Stimulated activated CD4-positive, alpha-beta T cell treated with anti-CD3 and anti-CD28 coated beads, Interleukin-15, amount 100 ng/mL, for 48 hours (primary cell): ENCODE measurements around the gene ALKBH1.
"Not testable (repeated sequence)": the region's sequence is repeated elsewhere in the genome, so short reads cannot be mapped to it uniquely, and the experiment has no call there.

Source experiments
- DNase-seq, 2 donors: peaks; one replicate each; pipeline ENCODE4 v3.0.0-alpha.2; 2020; ENCODE audit warnings: low read depth in 2 of 2

The ALKBH1 gene, protein sequence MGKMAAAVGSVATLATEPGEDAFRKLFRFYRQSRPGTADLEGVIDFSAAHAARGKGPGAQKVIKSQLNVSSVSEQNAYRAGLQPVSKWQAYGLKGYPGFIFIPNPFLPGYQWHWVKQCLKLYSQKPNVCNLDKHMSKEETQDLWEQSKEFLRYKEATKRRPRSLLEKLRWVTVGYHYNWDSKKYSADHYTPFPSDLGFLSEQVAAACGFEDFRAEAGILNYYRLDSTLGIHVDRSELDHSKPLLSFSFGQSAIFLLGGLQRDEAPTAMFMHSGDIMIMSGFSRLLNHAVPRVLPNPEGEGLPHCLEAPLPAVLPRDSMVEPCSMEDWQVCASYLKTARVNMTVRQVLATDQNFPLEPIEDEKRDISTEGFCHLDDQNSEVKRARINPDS

DNA sequence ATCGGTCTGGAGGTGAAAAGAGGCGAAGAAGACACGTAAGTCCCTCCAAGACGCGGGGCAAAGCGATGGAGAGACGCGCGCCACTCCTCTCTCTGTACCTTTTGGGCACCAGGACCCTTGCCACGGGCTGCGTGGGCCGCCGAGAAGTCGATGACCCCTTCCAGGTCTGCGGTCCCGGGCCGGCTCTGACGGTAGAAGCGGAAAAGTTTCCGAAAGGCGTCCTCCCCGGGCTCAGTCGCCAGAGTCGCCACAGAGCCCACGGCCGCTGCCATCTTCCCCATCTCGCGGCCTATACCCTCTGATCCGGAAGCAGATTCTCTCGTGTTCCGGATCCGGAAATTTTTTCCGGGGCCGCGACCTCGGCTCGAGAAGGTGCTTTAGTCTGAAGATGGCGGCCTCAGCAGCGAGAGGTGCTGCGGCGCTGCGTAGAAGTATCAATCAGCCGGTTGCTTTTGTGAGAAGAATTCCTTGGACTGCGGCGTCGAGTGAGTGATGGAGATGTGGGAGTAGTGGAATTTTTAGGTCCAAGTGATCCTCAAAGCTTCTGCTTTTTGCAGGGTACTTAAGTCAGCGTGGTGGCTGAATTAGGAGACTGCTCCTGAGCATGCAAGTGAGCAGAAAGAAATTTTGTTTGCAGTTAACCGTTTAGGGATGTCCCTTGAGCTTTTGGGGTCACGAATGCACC, at the start of gene ALKBH1, which contains the start of gene SLIRP:
Gene ALKBH1, minus strand, starts transcription at position 300 of the 685 bp plus-strand sequence. Its CDS starts 19 bp downstream, at position 281.
Gene SLIRP, plus strand, starts transcription at position 380 of the 685 bp plus-strand sequence. Its CDS starts 9 bp downstream, at position 389.
- DNase-seq, result peak; percentile 73 to 85

DNA sequence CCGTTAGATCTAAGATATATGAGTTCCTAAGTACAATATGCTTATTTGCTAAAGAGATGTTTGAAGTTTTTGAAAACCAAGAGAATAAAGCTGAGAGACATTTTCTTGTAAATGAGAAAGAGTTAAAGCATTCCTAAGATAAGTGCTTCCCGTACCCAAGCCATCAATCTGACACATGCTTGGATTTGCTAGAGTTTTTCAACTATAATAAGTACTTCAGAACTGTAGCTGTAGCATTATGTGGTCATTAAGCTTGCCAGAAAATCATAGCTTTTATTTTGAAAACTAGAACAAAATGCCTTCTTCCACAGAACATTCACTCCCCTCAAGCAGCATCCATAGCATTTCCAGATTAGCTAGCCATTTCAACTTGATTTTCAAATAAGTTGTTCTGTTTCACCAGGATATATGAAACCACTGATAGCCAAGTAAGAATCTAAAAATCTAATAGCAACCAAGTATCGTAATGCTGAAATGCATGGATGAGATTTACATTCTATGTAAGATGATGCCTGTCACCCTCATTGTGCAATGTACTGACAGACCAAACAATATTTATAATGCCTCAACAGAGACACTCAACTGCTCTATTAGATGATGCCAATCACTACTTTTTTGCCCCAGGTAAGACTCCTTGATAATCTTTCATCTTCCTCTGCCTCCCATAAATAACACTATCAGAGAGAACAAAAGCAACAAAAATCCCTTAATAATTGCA, 45.1 kb upstream of the ALKBH1 start:
- no peak for DNase-seq

DNA sequence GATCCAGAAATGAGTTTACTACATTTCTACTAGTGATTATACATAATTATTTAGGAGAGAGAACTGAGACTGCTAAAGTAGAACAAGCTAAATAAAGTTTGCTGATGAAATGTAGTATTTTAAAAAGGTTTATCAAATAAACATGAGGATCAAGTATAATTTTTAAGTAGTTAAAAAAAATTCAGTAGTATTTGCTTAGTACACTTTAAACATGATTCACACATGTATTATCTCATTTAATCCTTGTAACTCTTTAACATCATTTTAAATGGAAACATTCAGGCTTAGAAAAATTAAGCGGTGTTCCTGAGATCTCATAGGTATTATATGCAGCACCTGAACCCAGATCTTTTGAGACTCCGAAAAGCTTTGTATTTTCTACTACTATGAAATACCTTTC, 44.4 kb upstream of the ALKBH1 start:
- DNase-seq, result no peak

DNA sequence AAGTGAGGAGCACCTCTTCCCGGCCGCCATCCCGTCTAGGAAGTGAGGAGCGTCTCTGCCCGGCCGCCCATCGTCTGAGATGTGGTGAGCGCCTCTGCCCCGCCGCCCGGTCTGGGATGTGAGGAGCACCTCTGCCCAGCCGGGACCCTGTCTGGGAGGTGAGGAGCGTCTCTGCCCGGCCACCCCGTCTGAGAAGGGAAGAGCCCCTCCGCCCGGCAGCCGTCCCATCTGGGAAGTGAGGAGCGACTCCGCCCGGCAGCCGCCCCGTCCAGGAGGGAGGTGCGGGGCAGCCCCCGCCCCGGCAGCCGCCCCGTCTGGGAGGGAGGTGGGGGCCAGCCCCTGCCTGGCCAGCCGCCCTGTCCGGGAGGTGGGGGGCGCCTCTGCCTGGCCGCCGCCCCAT, 39.6 kb upstream of the ALKBH1 start:
- DNase-seq, result not testable (repeated sequence)

DNA sequence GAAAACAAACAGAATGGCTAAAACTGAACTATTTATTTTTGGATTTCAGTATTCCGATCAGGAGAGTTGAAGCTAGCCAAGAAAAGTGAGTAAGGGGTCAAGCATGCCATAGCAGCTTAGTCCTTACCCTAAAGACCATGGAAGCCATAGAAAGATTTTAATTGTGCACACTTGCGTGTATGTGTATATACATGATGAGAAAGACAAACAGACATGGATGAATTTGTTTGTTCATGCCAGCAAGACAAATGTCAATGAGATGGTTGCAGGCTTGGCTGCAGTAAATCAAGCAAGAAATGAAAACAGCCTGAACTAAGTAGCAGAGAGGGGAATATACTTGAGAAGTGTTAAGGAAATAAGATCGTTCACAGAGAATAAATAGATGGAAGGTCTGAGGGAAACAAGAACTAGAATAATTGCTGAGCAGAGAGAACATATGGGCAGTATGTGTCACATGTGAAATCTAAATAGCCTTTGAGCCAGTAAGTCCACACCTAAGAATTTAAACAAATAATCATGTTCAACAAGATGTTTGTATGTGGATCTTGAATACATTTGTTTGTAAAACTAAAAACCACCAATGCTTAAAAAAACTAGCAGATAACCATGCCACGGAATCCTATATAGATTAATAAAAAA, 38.4 kb upstream of the ALKBH1 start:
- no peak for DNase-seq

DNA sequence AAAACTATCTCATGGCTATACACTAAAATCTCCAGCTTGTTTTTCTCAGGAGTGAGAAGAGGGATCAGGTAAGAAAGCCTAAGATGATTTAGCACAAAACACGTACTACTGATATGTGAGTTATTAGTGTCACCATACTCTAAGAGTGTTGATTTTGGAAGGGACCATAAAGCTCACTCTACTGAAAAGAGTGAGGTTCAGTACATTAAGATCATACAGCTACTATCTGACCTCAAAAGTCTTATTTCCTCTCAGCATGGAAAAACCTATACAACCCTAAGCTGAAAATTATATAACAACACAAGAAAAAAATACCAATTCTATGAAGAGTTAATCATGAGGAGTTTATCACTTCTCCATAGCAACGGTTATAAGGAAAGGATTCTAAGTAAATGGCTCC, 33.6 kb upstream of the ALKBH1 start:
- no peak for DNase-seq

DNA sequence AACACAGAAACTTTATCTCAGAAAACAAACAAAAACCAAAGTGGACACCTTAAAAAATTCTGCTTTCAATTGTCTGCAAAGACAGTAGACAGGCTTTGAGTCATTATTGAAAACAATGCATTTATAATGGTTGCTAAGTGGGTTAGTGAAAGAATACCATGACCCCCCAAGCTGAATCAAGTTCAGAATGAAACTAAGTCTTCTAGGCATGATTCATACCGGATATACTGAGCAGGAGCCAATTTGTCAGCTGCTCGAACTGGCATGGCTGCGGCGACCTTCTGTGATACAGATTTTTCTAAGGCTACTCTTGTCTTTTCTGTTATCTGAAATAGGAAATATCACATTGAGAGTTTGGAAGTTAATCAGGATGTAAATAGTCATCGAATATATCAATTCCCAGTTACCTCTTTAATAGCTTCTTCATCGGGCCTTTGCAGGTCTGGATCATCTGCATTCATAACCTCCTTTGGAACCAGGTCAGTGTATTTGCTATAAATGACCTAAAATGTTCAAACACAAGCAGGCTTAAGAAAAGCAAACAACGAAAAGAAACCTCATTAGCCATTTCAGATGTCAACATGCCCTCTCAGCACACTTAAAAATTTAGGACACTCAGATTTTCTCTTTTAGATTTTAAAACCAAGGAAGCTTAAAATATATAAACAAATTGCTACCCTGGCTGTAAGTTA, 30.9 kb upstream of the ALKBH1 start:
- DNase-seq, result no peak

DNA sequence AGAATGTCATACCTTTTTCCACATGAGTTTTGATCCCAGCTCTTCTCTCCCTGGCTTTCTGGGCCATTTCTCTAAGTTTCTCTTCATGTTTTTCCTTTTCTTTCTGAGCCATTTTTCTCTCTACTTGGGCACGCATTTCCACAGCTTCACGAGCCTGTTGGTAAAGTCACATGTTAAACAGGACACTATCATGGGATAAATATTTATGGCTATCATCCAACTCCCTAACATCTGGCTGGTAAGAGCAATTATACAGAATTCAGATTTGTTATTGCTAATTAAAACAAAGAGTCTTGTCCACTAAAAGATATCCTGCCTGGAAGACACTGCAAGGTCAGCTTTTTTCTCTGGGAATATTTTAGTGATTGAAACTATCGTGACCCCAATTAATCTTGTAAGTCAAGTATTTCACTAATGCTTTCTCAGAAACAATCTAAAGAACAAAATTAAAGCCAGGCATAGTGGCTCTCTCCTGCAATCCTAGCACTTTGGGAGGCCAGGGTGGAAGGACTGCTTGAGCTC, 23.2 kb upstream of the ALKBH1 start:
- no peak for DNase-seq

DNA sequence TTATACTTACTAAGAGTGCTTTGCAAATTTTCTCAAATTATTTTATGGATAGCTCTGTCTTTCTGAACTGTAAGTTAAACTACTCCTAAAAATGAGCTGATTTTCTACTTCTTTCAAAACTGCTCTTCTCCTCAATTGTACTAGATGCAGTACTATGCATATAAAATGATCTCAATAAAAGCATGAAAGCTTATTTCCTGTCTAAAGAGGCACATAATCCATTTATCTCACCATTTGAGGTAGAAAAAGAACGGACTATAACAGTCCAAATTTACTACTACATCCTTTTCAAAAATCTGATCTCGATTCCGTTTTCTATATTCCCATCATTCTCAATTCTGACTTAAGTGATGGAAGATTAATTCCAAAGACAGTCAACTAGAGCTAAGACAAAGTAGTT, 14.5 kb upstream of the ALKBH1 start:
- DNase-seq, result no peak

DNA sequence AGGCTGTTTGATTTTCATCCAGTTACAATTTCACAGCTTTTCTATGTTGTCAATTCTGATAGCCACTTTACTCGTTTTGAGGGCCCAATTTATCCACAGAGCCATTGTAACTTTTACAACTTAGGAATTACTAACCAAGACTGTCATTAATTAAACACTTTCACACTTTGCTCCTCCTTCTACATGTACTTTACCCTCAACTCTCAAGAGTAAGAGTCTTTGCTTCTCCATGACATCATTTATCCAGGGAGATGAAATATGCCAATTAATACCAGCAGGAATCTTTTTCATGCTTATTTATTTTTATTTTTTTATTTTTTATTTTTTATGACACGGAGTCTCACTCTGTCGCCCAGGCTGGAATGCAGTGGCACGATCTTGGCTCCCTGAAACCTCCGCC, 13.6 kb upstream of the ALKBH1 start:
- DNase-seq, result no peak

DNA sequence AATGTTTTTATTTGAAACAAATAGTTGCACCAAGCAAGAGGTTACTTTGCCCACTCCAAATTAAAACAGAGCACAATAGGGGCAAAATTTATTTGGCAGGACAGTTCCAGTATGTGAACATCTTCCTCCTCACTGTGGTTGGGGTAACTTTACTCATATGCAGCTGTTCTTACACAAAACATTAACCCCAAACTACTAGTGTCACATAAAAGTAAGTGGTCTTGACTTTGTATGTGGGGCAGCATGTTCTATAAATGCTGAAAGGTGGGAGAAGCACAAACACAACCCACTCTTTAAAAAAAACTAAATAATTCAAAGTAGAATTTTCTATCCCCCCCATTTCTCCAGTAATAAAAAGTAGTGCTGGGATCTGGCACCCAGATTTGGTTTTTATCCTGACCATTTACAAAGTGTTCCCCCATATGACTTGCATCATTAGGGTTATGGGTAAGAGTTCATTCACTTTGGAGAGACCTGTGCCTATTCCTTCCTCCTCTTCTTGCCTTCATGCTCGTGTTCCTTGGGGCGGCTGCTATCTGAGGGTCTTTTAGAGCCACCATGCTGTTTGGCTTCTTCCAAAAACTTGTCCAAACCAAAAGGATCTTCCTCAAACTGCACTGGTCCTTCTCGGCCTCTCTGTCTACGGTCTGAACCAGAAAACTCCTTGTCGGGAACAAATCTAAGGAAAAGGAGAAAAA, 9.9 kb upstream of the ALKBH1 start:
- no peak for DNase-seq

DNA sequence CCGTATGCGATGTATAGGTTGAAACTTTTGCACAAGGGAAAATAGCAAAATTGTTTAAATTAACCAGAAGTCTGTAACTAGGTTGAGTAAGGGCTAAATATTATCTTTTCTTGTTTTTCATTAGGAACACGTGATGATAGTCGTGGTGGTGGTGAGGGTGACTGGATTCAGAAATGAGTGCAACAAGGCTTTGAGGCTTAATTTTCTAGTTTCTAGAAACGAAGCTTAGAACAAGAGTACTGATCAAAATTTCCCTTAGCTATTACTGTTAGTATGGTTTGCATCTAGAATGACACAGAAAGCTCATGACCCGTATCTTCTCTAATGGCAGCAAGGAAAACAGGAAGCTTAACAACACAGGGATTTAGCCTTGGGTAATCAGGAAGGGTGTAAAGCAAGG, 7.1 kb upstream of the ALKBH1 start:
- DNase-seq, result no peak

DNA sequence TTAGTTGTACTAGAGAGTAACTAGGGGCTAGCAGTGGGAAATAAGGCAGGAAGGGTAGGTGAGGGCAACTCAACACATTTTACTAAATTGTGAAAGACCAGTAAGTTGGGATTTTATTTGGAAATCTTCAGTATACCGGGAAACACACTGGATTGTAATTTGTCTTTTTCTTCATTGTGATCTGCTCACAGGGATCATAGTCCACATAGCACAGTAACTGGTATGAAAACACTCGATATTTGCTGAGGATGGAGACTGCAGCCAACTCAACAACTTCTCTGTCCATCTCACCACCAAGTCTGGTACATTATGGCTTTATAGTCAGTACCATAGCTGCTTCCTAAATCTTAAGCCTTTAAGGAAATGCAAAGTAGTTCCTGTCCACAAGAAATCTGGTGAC, 2.5 kb upstream of the ALKBH1 start:
- no peak for DNase-seq

DNA sequence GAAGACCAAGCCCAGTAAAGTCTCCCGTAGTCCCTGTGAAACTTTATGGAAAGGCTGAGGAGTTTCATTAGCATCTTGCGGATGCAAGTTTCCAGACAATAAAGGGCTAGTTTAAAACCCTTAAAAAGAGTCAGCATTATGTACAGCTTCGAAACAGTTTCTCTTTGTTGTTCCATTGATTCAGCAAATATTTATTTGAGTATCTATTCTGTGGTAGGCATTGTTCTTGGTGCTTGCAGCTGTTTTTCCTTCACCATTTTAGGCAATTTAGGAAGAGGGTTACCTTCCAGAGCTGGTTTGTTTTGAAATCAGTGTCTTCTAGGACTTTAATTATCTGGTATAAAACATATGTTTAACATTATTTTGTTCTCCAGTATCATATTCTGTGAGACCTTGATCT, 1.6 kb upstream of the ALKBH1 start:
- no peak for DNase-seq

DNA sequence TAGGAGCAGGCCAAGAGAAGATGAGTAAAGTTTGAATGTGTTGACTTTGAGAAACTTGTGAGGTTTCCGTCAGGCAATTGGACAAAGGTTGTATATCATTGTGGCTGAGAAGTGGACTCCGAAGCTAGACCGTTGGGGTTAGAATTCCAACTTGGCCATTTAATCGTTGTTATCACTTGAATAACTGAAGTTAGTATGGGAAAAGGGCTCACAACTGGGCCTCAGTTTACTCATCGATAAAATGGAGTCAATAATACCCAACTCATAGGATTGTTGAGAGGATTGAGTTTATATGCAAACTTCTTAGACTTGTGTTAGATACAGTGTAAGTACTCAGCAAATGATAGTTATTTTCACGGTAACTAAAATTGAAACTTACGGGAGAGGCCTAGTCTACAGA, 926 bp upstream of the ALKBH1 start:
- no peak for DNase-seq

DNA sequence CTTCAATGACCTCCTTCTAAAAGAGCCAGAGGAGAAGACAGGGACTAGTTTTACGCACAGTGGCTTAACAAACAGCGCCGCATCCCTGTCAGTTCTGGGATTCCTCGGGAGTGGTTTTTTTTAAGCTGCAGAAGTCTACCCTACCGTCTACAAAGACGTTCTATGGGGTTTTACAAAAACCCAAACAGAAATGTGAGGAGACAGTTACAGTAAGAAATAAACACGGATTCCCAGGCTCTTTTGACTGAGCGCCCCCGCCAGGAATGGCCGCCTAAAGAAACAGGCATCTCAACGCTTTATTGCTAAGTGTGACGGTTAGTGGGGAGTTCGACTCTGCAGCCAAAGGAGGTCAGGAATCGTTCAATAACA, 484 bp downstream of the ALKBH1 start:
- no peak for DNase-seq

DNA sequence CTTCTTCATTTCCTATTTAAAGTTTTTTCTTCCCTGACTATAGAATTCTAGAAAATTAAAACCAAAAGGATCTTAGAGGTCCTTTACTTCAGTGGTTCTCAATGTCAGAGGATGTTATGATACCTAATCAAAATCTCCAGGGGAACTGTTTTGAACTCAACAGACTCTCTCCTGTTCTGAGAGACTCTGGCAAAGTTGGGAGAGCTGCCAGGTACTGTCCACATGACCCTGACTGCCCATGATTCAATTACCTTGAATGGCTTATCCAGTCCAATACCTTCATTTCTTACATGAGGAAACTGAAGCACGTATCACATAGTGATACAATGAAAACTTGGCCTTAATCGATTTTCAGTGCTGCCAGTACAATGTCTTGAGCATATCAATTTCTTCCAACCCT, 16.6 kb downstream of the ALKBH1 start:
- no peak for DNase-seq

DNA sequence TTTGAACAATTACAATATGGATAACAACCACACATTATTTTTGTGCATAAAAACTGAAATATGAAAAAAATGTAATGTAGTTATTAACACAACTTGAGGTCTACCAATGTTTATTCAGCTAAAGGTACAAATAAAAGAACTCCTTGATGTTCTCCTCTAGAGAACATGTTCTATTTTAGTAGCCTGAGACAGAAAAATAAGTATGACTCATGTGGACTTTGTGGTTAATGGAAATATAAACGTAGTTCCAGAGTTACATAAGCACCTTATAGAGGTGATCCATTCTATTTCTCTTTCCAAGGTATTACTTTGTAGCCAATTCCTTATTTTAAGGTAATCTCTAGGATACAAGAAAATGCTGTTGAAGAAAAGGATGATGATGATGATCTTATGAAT, 25.7 kb downstream of the ALKBH1 start:
- no peak for DNase-seq

DNA sequence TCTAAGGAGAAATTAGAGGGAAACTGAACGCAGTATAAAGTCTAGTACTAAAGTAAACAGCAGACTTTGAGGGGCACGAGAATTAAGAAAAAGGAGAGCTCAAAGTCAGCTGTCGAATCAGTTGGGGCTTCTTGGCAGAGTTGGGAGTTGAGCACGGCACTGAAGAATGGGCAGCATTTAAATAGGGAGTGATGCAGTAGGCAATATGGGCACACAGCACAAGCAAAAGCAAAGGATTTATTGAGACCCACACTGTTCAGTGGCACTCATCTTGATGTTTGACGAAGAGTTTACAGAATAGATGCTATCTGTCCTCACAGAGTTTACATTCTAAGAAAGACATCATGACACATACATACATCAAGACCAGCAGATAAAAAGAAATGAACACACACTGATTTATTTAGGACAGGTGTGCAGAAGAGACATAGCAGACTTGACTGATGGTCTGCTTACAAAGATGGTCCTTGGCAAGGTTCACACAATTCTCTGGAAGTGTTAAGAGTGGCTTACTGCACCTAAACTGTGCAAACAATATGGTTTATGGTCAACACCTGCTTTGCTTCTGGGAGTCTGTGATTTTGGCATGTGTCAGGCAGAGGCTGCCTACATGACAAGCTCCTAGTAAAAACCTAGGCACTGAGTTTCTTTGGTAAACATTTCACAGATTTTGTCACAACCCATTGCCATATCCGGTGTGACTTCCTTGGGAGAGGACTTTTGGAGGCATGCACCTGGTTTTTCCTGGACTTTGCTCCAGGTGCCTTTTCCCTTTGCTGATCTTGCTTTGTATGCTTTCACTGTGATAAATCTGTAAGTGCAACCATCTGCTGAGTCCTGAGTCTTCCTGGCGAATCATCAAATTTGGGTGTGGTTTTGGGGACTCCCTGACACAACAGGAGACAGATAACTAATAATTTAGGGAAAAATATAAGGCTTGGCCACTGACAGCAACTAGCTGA, 26.3 kb downstream of the ALKBH1 start:
- no peak for DNase-seq

DNA sequence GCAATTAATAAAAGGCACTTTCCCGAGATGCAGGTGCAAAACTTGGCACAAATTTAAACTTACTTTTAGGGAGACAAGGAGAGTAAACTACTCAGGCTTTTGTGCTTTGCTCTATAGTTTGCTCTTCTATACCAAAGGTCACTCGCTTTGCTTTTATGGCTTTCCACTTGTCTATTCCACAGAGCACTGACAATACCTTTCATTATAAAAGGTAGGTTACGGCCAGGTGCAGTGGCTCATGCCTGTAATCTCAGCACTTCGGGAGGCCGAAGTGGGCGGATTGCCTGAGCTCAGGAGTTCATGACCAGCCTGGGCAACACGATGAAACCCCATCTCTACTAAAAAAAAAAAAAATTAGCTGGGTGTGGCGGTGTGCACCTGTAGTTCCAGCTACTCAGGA, 32.9 kb downstream of the ALKBH1 start:
- DNase-seq, result no peak
